ENCODE results near the gene ABCG4.
A peak's percentile ranks its signal among the peaks of the same experiment; 100 is the strongest.

Gene ABCG4

GRCh38 chr11:119152604-119153003 lies 3.8 kb downstream of the ABCG4 start:
- no peak for DNase-seq (ENCODE audit: low read depth)

GRCh38 chr11:119153049-119153818 lies 4.4 kb downstream of the ABCG4 start:
- no peak for TF ChIP-seq CTCF (IDR thresholded peaks at IDR 0.05; ENCODE audit: low read length, missing control alignments)
- DNase-seq (ENCODE audit: low read depth), result no peak

More at GRCh38 chr11:119152604-119153003, 3.8 kb downstream of the ABCG4 start:
- no peak overlapping the region for H3K4me3 ChIP-seq (replicated peaks; ENCODE audit: low read depth, low read length)
- TF ChIP-seq CTCF (IDR thresholded peaks at IDR 0.05; ENCODE audit: low read length, missing control alignments), result no peak

GRCh38 chr11:119154178-119154577 lies 5.3 kb downstream of the ABCG4 start:
- no peak for DNase-seq (ENCODE audit: low read depth)
- no peak for TF ChIP-seq CTCF (IDR thresholded peaks at IDR 0.05; ENCODE audit: low read length, missing control alignments)
- no peak overlapping the region for H3K4me3 ChIP-seq (replicated peaks; ENCODE audit: low read depth, low read length)

More at GRCh38 chr11:119153049-119153818, 4.4 kb downstream of the ABCG4 start:
- no peak overlapping the region for H3K4me3 ChIP-seq (replicated peaks; ENCODE audit: low read depth, low read length)

- TF ChIP-seq CTCF (IDR thresholded peaks at IDR 0.05; ENCODE audit: low read length, missing control alignments), result peak; percentile 4
- H3K4me3 ChIP-seq (replicated peaks; ENCODE audit: low read depth, low read length), result no peak overlapping the region
- DNase-seq (ENCODE audit: low read depth), result no peak
Observed at GRCh38 chr11:119155733-119156492, 7.1 kb downstream of the ABCG4 start.

- DNase-seq (ENCODE audit: low read depth), result no peak
- no peak overlapping the region for H3K4me3 ChIP-seq (replicated peaks; ENCODE audit: low read depth, low read length)
- TF ChIP-seq CTCF (IDR thresholded peaks at IDR 0.05; ENCODE audit: low read length, missing control alignments), result no peak
Observed at GRCh38 chr11:119156496-119156895, 7.6 kb downstream of the ABCG4 start.

GRCh38 chr11:119157063-119157462 lies 8.2 kb downstream of the ABCG4 start:
- no peak for TF ChIP-seq CTCF (IDR thresholded peaks at IDR 0.05; ENCODE audit: low read length, missing control alignments)
- no peak for DNase-seq (ENCODE audit: low read depth)
- H3K4me3 ChIP-seq (replicated peaks; ENCODE audit: low read depth, low read length), result no peak overlapping the region
